HepG2 (cell line): ENCODE results near the gene ITPRIP. TPM values are rescaled to one million over a fixed set of nuclear protein-coding genes. Genes with fewer than 3 reads are reported as not detected.

Experiments
- ATAC-seq: fragments of 200-7000 bp; cut with Tn5 transposase; 3 replicates; pipeline ENCODE4 v1.9.1; 2020; ENCODE audit warnings: mild to moderate bottlenecking, moderate library complexity
- BruUV-seq: library from RNA; stranded (reverse); fragments of 400-500 nt; replicated peaks from 2 replicates; lab custom pipeline; 2021; lab: Mats Ljungman, UMichigan
- CTCF ChIA-PET: fragments of 300-600 bp; formaldehyde crosslinking; extraction: SDS; loops from one replicate; lab custom pipeline; 2021; ENCODE audit warnings: low total read pairs, inconsistent platforms, low intra/inter-chr PET ratio; lab: Yijun Ruan, JAX
- POLR2A ChIA-PET: fragments of 350-600 bp; sonication (Branson Sonifier 250); formaldehyde crosslinking; loops from one replicate; lab custom pipeline; 2020; ENCODE audit warnings: antibody characterized with exemption, inconsistent platforms; lab: Yijun Ruan, JAX
- DNase-seq: peaks from one replicate; pipeline ENCODE4 v3.0.0-alpha.2; 2015; ENCODE audit warnings: low spot score
- FAIRE-seq: peaks from 3 replicates; lab custom pipeline; 2011; peaks lifted over from hg19 to GRCh38; lab: Jason Lieb, UNC
- H2AFZ ChIP-seq: one replicate; pipeline ENCODE4 v1.6.1; 2011; ENCODE audit warnings: low read length, inconsistent platforms
- H3K27ac ChIP-seq: fragments of 300-600 bp; 3 replicates; pipeline ENCODE4 v1.8.0; 2011; ENCODE audit warnings: mixed run types, mild to moderate bottlenecking, mixed read lengths, low read length, inconsistent platforms; ENCODE audit not compliant: insufficient read depth; ENCODE audit errors: extremely low read length
- H3K27me3 ChIP-seq, 2 experiments: fragments of 200-600 bp in 1 of 2; 2 replicates in 1 of 2; 3 replicates in 1 of 2; pipeline versions ENCODE4 v1.6.0 to v1.8.0; 2011; ENCODE audit warnings: low read length in 2 of 2, mild to moderate bottlenecking in 2 of 2, moderate library complexity in 2 of 2, inconsistent platforms in 1 of 2; ENCODE audit not compliant: insufficient read depth in 2 of 2, control insufficient read depth in 1 of 2
- H3K36me3 ChIP-seq, 2 experiments: fragments of 200-600 bp in 1 of 2; replicated peaks in 1 of 2; 2 replicates in 1 of 2; 3 replicates in 1 of 2; pipeline versions ENCODE4 v1.5.1 to v1.8.0; 2011; ENCODE audit warnings: low read length in 2 of 2, inconsistent platforms in 1 of 2; ENCODE audit not compliant: insufficient read depth in 2 of 2, control insufficient read depth in 1 of 2
- H3K4me1 ChIP-seq: 2 replicates; pipeline ENCODE4 v1.5.1; 2012; ENCODE audit warnings: low read length, inconsistent platforms; ENCODE audit not compliant: insufficient read depth
- H3K4me2 ChIP-seq: 2 replicates; pipeline ENCODE4 v1.6.0; 2011; ENCODE audit warnings: low read depth, low read length, inconsistent platforms
- H3K4me3 ChIP-seq, 3 experiments: fragments of 200-600 bp in 1 of 3; sonication (generic), shearing (Covaris generic) in 1 of 3; replicated peaks in 1 of 3; 2 replicates each; pipeline ENCODE4 v1.5.1; 2011 to 2016; ENCODE audit warnings: low read length in 3 of 3, inconsistent platforms in 2 of 3, low read depth in 2 of 3, mild to moderate bottlenecking in 2 of 3, control low read depth in 1 of 3, mixed read lengths in 1 of 3; ENCODE audit not compliant: insufficient read depth in 1 of 3
- H3K79me2 ChIP-seq: one replicate; pipeline ENCODE4 v1.6.1; 2011; ENCODE audit warnings: low read length, inconsistent platforms; ENCODE audit not compliant: insufficient read depth
- H3K9ac ChIP-seq: 2 replicates; pipeline ENCODE4 v1.6.0; 2011; ENCODE audit warnings: mild to moderate bottlenecking, low read depth, low read length, inconsistent platforms; ENCODE audit not compliant: insufficient read depth
- H3K9me3 ChIP-seq: 2 replicates; pipeline ENCODE4 v1.5.1; 2012; ENCODE audit warnings: mild to moderate bottlenecking, low read length
- H4K20me1 ChIP-seq: 2 replicates; pipeline ENCODE4 v1.6.0; 2011; ENCODE audit warnings: inconsistent platforms, mild to moderate bottlenecking, low read length, moderate library complexity; ENCODE audit not compliant: insufficient read depth
- ETV6 ChIP-seq: sonication (generic); formaldehyde crosslinking; conservative IDR thresholded peaks from 2 replicates; pipeline ENCODE4 v1.4.0; 2020; ENCODE audit warnings: missing genetic modification reagents
- HDAC1 ChIP-seq: sonication (generic); formaldehyde crosslinking; IDR thresholded peaks from 2 replicates; pipeline ENCODE4 v1.5.1; 2020; ENCODE audit warnings: mild to moderate bottlenecking, missing genetic modification reagents
- HNF4A ChIP-seq: sonication (generic); formaldehyde crosslinking; IDR thresholded peaks from 2 replicates; pipeline ENCODE4 v1.4.0; 2020; ENCODE audit warnings: missing genetic modification reagents
- IKZF1 ChIP-seq: fragments of 450-650 bp; IDR thresholded peaks from 2 replicates; pipeline ENCODE4 v1.7.1; 2016
- PAF1 ChIP-seq: IDR thresholded peaks from 2 replicates; pipeline ENCODE4 v1.6.1; 2016; ENCODE audit warnings: missing genetic modification reagents, missing compliant biosample characterization
- SMC3 ChIP-seq: IDR thresholded peaks from 2 replicates; pipeline ENCODE4 v1.6.1; 2011; ENCODE audit warnings: low read length, improper control_type of control experiment
- SUZ12 ChIP-seq: fragments of 150-350 bp; IDR thresholded peaks from 2 replicates; pipeline ENCODE4 v1.6.1; 2014; ENCODE audit warnings: low read depth, low read length
- ZMYM2 ChIP-seq: sonication (generic); formaldehyde crosslinking; IDR thresholded peaks from 2 replicates; pipeline ENCODE4 v1.8.0; 2022; ENCODE audit warnings: mild to moderate bottlenecking, missing genetic modification reagents
- ZNF101 ChIP-seq: sonication (generic); formaldehyde crosslinking; IDR thresholded peaks from 2 replicates; pipeline ENCODE4 v1.4.0; 2020; ENCODE audit warnings: mild to moderate bottlenecking, low read depth, missing genetic modification reagents, borderline replicate concordance
- ZNF331 ChIP-seq: sonication (generic); formaldehyde crosslinking; IDR thresholded peaks from 2 replicates; pipeline ENCODE4 v1.4.0; 2020; ENCODE audit warnings: missing genetic modification reagents
- ZNF431 ChIP-seq: sonication (generic); formaldehyde crosslinking; IDR thresholded peaks from 2 replicates; pipeline ENCODE4 v1.9.0; 2022; ENCODE audit warnings: missing genetic modification reagents, low read depth, mild to moderate bottlenecking, borderline replicate concordance
- ZNF569 ChIP-seq: sonication (generic); formaldehyde crosslinking; IDR thresholded peaks from 2 replicates; pipeline ENCODE4 v1.5.0; 2020; ENCODE audit warnings: mild to moderate bottlenecking, missing genetic modification reagents, moderate library complexity, borderline replicate concordance
- ZNF652 ChIP-seq: IDR thresholded peaks from 2 replicates; pipeline ENCODE4 v1.6.1; 2016; ENCODE audit warnings: low read depth, borderline replicate concordance
- WGBS: methylation state at CpG from one replicate; pipeline ENCODE4 v1.1.6; 2017; ENCODE audit warnings: low lambda C conversion rate; 5-methylcytosine and 5-hydroxymethylcytosine counted together
- in situ Hi-C: cut with HindIII; loops from 2 replicates; pipeline ENCODE4 v1.10.0; 2017; ENCODE audit warnings: low pct_unique_long_range_greater_than_20kb; ENCODE audit not compliant: extremely low pct_ligation_motif_present
- intact Hi-C: fragments of 100-400 bp; cut with micrococcal nuclease; formaldehyde crosslinking; loops from one replicate; pipeline ENCODE4 v1.10.0; 2022; ENCODE audit not compliant: unreplicated experiment
- polyA plus RNA-seq, 8 experiments: library from polyadenylated mRNA; depleted of rRNA in 3 of 8; stranded (reverse) in 7 of 8; unstranded in 1 of 8; fragments of >200 nt; fragmentation: Illumina TruSeq in 4 of 8; extraction: Trizol in 4 of 8; gene quantifications; 2 replicates each; pipeline versions ENCODE4 v1.2.1 to v1.2.3, GENCODE V29; 2011 to 2016; ENCODE audit warnings: low read depth in 4 of 8, missing spikeins in 1 of 8, mixed read lengths in 1 of 8; ENCODE audit not compliant: insufficient read depth in 1 of 8
- total RNA-seq, 5 experiments: library from RNA; depleted of rRNA; stranded (reverse); fragments of >200 nt; fragmentation: Illumina TruSeq; extraction: Trizol; gene quantifications; 2 replicates each; pipeline ENCODE4 v1.2.3, GENCODE V29; 2016; ENCODE audit warnings: low read depth in 1 of 5
- TF ChIP-seq, protein P1 (sequence below): sonication (generic); formaldehyde crosslinking; IDR thresholded peaks from 2 replicates; pipeline ENCODE4 v1.4.0; 2020; ENCODE audit warnings: low read depth, mild to moderate bottlenecking, missing genetic modification reagents

ITPRIP gene
- total and polyA plus RNA-seq, 2 of the 13 experiments (the other 11 are each of a cell fraction or from before 2014, with no cell fraction given): 1.00 to 2.8 TPM

DNA sequence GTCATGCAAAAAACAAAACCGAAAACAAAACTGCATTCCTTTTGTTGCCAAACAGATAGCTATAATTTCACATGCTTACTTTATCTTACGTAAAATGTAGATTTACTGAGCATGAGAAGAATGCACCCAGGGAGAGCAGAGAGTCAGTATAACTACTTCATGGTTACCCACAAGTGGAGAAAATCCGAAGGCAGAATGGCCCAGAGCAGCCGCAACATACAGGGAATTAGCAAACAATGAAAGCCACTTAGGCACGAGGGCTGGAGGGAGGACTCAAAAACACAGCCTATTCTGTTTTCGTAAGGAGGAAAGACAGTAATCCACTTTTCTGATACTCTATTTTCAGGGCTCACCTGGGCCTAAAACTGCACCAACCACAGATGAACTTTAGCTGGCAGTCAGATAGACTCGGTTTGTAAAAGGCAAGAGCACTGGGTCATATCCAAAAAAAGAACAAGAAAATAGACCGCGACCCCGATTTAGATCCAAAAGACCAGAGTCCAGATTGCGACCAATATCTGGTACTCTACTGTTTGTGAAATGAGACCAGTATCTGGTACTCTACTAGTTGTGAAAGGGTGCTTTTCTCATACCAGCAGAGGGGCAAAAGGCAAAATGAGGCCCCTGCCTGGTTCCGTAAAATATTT, 1.3 kb downstream of the ITPRIP start:
- FAIRE-seq: peak; percentile 49
- Histone ChIP-seq H3K4me2 (peak overlapping the region; percentile 79), H3K4me3 (peak overlapping the region; percentile 75 to 89 (median 81)), H3K4me1 (peaks cover 54% of the 10 kb centered on the region), H3K27me3 (peaks cover 0 to 21% of the 10 kb centered on the region in 2 experiments; a peak in 3 of 5 replicates), H3K79me2 (no peaks in the 10 kb centered on the region), H2AFZ (peak overlapping the region; percentile 10), H3K9me3 (no peaks in the 10 kb centered on the region)
- ATAC-seq: 0 out of 3 replicates have a peak, but pooled peaks have one; percentile 12
- ChIA-PET POLR2A (interaction anchor here (1.2 kb wide), 1 partner anchor 105 kb away, joined by 6 read pairs; the partner anchor contains the start of gene CFAP43), CTCF (no interaction called here)
- 2% methylated on average over 12 of the region's 12 CpGs for WGBS
- peak; percentile 20 for DNase-seq
- TF ChIP-seq ZNF569 (no peak), HNF4A (CRISPR knock-in tag) (0 out of 2 replicates have a peak, but pooled peaks have one; percentile 18), HDAC1 (CRISPR knock-in tag) (0 out of 2 replicates have a peak, but pooled peaks have one; percentile 8), ZNF652 (CRISPR knock-in tag) (peak; percentile 12; the same call in 1 of the 2 replicates)
- TF ChIP-seq, all 625 proteins: peak for 3
- BruUV-seq: TSS peak; percentile 46
- peak overlapping the region; percentile 65; the same call in 1 of the 2 replicates for H3K9ac ChIP-seq
- H4K20me1 ChIP-seq: no peaks in the 10 kb centered on the region
- in situ Hi-C loops (no loop called here), intact Hi-C loops (no loop called here)
- H3K27ac ChIP-seq: no peak overlapping the region
- H3K36me3 ChIP-seq: no peaks in the 10 kb centered on the region; a peak in 1 of 5 replicates

DNA sequence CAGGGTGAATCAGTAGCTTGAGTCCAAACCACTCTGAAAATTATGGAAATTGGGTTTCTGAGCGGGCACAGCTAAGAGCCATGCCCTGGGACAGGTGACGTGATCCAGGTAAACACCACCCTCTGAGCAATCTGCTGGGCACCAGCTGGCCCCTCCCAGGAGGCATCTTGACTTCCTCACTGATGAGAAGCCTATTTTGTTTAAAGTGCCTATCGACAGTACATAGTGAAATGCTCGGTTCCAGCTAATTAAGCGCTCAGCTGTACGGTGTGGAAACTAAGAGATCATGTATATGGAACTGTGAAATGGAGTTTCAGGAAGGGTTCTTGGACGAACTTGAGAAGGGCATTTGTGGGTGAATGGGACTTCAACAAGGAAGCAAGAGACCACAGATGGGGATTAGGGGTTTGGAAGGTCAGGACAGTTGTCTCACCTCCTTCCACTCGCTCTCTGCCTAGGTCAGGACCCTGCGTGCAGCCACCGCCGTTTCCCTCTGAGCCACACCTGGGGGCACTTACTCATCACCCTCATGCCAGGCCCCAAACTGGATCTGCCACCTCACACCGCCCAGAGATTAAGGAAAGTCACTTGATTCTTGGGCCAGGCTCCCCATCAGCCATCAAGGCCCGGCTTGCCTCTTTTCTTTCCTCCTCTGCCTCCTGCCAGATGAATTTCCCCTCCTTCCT, 3.2 kb downstream of the ITPRIP start:
- no peaks in the 10 kb centered on the region; a peak in 1 of 5 replicates for H3K36me3 ChIP-seq
- DNase-seq (no peak), ATAC-seq (no peak), FAIRE-seq (no peak)
- BruUV-seq: TSS peak; percentile 27
- H3K4me2 ChIP-seq: no peak overlapping the region
- H3K79me2 ChIP-seq: no peaks in the 10 kb centered on the region
- no peak overlapping the region for H3K27ac ChIP-seq
- intact Hi-C loops (no loop called here), in situ Hi-C loops (no loop called here)
- H3K9me3 ChIP-seq: no peaks in the 10 kb centered on the region
- H2AFZ ChIP-seq: no peak overlapping the region
- no peak overlapping the region for H3K9ac ChIP-seq
- peaks cover 0 to 12% of the 10 kb centered on the region in 2 experiments; a peak in 2 of 5 replicates for H3K27me3 ChIP-seq
- ChIA-PET POLR2A (no interaction called here), CTCF (no interaction called here)
- no peaks in the 10 kb centered on the region for H4K20me1 ChIP-seq
- peaks cover 64% of the 10 kb centered on the region for H3K4me1 ChIP-seq
- no peak overlapping the region for H3K4me3 ChIP-seq
- 94% methylated on average over 13 of the region's 13 CpGs for WGBS
- TF ChIP-seq ETV6: no peak
- no peak for TF ChIP-seq SMC3
- no peak for TF ChIP-seq IKZF1
- no peak for TF ChIP-seq ZNF331
- TF ChIP-seq ZMYM2: no peak
- TF ChIP-seq ZNF431 (CRISPR knock-in tag): no peak
- TF ChIP-seq SUZ12: no peak
- TF ChIP-seq ZNF101 (CRISPR knock-in tag): no peak
- TF ChIP-seq, protein P1, sequence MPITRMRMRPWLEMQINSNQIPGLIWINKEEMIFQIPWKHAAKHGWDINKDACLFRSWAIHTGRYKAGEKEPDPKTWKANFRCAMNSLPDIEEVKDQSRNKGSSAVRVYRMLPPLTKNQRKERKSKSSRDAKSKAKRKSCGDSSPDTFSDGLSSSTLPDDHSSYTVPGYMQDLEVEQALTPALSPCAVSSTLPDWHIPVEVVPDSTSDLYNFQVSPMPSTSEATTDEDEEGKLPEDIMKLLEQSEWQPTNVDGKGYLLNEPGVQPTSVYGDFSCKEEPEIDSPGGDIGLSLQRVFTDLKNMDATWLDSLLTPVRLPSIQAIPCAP (CRISPR knock-in tag): no peak
- TF ChIP-seq PAF1 (CRISPR knock-in tag): no peak
